Glomerular visceral epithelial cell (primary cell): ENCODE measurements around the gene F2RL1.
"Not testable (repeated sequence)": the region's sequence is repeated elsewhere in the genome, so short reads cannot be mapped to it uniquely, and the experiment has no call there.

ENCODE experiments used
- DNase-seq: peaks from one replicate; pipeline ENCODE4 v3.0.0-alpha.2; 2016; ENCODE audit errors: extremely low spot score

The F2RL1 gene, protein sequence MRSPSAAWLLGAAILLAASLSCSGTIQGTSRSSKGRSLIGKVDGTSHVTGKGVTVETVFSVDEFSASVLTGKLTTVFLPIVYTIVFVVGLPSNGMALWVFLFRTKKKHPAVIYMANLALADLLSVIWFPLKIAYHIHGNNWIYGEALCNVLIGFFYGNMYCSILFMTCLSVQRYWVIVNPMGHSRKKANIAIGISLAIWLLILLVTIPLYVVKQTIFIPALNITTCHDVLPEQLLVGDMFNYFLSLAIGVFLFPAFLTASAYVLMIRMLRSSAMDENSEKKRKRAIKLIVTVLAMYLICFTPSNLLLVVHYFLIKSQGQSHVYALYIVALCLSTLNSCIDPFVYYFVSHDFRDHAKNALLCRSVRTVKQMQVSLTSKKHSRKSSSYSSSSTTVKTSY

DNA sequence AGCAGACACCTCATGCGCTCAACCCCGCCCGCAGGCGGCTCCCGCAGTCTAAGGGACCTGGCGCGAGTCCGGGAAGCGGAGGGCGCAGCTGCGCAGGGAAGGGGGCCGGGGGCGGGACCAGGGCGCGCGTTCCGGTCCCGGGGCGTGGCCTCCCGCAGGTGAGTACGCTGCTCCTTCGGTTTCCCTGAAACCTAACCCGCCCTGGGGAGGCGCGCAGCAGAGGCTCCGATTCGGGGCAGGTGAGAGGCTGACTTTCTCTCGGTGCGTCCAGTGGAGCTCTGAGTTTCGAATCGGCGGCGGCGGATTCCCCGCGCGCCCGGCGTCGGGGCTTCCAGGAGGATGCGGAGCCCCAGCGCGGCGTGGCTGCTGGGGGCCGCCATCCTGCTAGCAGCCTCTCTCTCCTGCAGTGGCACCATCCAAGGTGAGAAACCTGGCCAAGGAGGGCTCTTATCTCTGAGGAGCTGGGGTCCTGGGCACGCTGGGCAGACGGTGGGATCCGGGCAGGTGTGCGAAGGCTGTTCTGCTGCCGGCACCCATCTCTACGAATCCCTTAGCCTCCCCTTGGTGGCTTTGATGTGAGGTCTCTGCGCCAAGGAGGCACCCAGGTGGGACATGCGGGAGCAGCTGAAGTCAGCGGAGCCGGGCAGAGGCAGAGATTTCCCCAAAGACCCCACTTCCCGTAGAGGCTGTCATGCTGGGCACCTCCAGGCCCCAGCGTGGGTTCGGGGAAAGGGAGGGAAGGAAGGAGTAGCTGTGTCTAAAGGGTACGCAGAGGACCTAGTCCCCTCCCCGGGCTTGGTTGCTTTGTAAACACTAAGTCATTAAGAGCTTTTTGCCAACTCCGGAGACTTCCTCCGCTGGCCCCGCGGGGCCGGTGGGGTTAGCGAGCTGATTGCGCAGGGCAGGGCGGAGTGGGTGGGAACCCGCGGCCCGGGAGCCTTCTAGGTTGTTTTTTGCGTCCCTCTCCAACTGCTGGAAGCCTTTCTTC lies at the start of gene F2RL1:
Gene F2RL1, plus strand, starts transcription at position 187 of the 988 bp plus-strand sequence. Its CDS starts 153 bp downstream, at position 340.
- DNase-seq = peak; percentile 96

- not testable (repeated sequence) for DNase-seq
Observed at GRCh38 chr5:76771041-76771440, 47.8 kb upstream of the F2RL1 start.

DNA sequence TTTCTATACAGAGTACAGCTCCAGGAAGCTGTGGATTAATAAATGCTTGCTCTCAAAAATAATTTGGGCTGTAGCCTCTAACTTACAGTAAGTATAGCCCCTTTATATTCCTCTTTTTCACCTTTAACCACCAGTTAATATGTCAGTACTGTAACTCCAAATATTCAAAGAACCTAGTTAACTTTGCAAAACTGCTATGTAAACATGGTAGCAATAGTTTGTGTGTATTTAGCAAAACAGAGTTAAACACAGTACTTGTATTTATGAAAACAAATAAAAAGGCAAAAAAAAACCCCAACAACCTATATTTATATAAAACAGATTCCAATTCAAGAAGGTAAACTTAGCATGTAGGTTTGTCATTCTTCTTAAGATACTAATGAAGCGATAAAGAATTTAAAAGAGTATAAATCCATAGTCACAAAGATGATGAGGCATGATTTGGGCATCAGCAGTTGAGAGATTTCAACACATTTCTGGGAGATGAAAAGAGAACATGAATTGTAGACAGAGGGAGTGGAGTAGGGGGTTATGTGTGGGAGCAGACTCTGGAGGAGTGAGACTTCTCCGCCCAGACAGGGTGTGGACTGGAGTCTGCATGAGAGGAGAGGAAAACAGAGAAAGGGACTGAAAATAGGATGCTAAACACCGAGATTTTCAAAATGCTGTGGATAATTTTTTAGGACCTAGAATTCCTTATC lies 47.0 kb upstream of the F2RL1 start:
- DNase-seq = no peak

DNA sequence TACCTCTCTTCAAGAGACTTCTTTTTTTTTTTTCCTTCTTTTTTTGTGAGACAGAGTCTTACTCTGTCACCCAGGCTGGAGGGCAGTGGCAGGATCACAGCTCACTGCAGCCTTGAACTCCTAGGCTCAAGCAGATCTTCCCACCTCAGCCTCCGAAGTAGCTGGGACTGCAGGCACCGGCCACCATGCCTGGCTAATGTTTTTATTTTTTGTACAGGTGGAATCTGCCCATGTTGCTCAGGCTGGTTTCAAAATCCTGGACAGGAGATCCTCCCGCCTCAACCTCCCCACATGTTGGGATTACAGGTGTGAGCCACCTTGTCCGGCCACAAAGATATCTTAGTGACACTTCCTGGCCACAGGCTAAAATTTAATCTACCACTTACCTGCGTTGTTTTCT lies 42.9 kb upstream of the F2RL1 start:
- DNase-seq = no peak

- DNase-seq = no peak
Observed at GRCh38 chr5:76776391-76776790, 42.4 kb upstream of the F2RL1 start.

DNA sequence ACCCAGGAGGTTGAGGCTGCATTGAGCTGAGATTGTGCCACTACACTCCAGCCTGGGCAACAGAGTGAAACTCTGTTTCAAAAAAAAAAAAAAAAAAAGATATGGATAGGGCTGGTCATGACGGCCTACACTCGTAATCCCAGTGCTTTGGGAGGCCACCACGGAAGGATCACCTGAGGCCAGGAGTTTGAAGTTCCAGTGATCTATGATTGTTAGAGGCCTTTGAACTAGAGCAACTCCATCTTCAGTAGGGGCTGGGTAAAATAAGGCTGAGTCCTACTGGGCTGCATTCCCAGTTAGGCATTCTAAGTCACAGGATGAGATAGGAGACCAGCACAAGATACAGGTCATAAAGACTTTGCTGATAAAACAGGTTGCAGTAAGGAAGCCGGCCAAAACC lies 38.2 kb upstream of the F2RL1 start:
- DNase-seq = not testable (repeated sequence)

- DNase-seq = no peak
Observed at GRCh38 chr5:76781775-76782174, 37.1 kb upstream of the F2RL1 start.

DNA sequence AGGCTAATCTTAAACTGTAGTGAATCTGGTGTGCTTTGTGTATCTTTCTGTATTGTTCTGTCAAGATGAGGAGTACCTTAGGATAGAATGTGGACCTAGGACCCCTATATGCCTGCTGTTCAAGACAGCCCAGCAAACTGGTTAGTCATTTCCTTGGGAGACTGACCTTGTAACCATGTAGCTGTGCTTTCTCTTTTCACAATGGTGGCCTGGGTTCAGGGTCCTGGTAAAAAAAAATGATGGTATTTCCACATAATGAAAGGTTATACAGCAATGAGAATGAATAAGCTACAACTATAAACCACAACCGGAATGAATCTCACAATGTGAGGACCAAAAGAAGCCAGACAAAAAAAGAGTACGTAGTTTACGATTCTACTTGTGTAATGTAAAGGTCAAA lies 36.4 kb upstream of the F2RL1 start:
- no peak for DNase-seq

DNA sequence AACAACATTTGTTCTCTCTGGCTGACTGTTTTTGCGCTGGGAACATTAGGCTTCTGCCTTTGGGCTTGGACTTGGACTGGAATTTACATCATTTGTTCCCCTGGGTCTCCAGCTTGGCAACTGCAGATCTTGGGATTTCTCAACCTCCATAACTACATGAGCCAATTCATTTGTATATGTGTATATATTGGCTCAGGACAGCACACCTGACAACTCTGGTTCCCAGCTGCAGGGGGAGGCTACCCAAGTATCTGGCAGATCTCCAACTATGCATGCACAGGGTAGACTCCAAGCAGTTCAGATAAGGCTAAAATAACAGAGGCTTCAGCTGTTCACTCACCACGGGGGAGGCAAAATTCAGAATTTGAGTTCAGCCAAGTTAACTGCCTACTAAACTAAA lies 31.6 kb upstream of the F2RL1 start:
- DNase-seq = peak; percentile 83

DNA sequence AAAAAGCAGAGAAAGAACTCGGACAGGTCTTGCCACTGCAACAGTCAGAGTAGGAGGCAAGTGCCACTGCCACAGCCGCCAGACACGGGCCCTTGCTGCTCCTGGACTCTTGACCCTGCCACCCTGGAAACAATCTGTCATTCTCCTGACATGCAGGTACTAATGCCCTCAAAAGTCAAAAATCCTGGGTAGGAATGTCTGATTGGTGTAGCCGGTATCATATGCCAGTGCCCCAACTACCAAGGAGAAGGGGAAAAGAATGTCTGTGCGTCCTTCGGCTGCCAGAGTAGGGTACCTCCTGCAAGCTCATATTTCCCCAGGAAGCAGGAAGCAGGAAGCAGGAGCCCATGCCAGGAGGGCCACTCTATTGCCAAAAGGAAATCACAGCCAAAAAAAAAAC lies 30.5 kb upstream of the F2RL1 start:
- DNase-seq = no peak

- not testable (repeated sequence) for DNase-seq
Observed at GRCh38 chr5:76789275-76789674, 29.6 kb upstream of the F2RL1 start.

DNA sequence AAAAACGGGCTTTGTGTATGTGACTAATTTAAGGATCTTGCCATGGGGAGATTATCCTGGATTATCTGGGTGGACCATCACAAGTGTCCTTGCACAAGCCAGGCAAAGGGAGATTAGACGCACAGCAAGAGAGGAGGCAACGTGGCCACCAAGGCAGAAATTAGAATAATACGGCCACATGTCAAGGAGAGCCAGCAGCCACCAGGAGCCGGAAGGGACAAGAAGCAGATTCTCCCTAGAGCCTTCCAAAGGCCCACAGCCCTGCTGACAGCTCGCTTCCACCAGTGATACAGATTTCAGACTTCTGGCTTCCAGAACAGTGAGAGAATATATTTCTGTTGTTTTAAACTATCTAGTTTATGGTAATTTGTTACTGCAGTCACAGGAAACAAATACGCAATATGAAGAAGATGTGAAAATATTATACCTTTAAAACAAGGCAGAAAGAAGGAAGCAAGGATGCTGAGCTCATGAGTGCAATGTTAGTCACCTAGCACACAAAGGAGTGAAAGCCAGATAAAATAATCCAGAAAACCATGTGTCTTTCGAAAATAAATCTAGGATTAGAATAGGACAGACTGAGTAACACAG lies 28.7 kb upstream of the F2RL1 start:
- no peak for DNase-seq

DNA sequence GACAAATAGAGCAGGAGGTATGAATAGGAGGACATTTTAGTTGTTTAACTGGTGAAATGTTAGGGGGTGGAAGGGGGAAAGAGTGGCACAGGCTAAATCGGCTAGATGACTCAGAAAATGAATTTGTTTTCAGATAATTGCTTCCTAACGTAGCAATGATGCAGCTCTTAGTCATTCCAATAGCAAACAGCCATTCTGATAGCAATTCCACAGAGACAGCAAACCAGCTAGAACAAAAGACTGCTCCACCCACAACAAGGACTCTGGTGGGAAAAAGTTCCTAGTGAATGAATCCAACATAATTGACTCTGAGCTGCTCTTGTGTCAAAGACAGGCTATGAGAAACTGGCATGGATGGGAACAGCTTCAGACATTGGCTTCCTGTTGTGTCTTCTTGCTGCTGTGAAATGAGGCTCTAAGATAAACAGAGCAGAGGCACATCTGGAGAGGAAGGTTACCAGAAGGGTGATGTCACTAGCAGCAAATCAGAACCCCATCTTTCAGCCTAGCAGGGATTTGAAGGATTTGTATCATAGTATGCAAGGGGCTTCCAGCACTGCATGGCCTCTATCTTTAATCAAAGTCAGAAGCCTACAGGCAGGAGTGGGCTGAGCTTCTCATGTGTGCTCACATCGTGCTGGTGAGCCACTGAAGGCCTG lies 28.1 kb upstream of the F2RL1 start:
- DNase-seq = peak; percentile 83

- DNase-seq = no peak
Observed at GRCh38 chr5:76791461-76791860, 27.4 kb upstream of the F2RL1 start.

GRCh38 chr5:76794871-76795270 lies 24.0 kb upstream of the F2RL1 start:
- peak; percentile 56 for DNase-seq

DNA sequence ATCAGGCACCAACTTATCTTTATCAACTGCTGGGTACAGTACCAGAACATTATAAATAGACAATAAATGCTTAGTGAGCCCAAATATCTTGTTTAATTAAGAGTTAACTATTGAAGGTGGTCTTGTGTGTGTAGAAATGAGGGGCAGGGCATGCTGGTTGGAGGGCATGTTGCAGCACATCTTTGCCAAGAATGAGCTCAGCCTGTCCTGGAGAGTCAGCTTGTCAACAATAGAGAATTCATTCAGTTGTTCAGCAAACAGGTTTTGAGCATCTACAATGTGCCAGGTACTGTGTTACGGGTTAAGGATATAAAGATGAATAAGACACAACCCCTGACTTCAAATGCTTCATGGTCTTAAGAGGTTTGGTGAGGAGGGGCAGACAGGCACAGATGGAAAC lies 19.2 kb upstream of the F2RL1 start:
- DNase-seq = no peak

DNA sequence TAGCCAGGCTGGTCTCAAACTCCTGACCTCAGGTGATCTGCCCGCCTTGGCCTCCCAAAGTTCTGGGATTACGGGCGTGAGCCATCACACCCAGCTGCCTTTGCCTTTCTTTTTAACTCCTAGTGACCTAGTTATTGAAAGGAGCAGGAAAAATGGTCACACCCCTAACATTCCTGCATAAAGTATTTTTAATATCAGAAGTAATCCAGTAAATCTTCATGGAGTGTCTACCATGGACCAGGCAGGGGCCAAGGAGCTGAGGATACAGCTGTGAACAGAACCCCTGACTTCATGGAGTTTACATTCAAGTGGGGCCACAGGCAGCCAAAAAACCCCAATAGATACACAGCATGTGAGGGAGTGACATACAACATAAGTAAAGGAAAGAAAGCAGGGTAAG lies 18.3 kb upstream of the F2RL1 start:
- DNase-seq = no peak

GRCh38 chr5:76801159-76801802 lies 17.5 kb upstream of the F2RL1 start:
- DNase-seq = peak; percentile 58

DNA sequence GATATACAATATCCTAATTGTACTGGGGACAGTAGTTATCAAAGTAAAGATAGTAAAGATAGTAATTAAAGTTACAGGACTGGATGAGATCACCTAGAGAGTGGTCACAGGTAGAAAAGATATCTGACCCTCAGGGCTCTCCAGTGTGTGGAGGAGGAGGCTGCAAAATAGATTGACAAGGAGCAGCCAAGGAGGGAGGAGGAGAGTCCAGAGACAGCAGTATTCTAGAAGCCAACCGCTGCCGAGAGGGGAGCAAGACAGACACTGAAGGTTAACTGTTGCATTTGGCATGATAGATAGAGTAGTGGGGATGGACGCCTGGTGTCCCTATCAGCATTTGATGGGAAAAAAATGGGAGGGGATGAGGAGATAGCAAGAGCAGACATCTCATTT lies 17.0 kb upstream of the F2RL1 start:
- DNase-seq = no peak

GRCh38 chr5:76804266-76804665 lies 14.6 kb upstream of the F2RL1 start:
- DNase-seq = peak; percentile 92
